Hepatocyte (in vitro differentiated cells): ENCODE measurements around the gene TRAF3. TPM values are rescaled to one million over a fixed set of nuclear protein-coding genes. Genes with fewer than 3 reads are reported as not detected.
"Not testable (repeated sequence)": the region's sequence is repeated elsewhere in the genome, so short reads cannot be mapped to it uniquely, and the experiment has no call there.

Source experiments
- DNase-seq: peaks from one replicate; pipeline ENCODE4 v3.0.0-alpha.2; 2016; ENCODE audit warnings: low spot score
- H2AFZ ChIP-seq: fragments of 200-600 bp; sonication (generic); 2 replicates; pipeline ENCODE4 v1.6.0; 2016; ENCODE audit warnings: antibody characterized with exemption, mild to moderate bottlenecking
- H3K27ac ChIP-seq: fragments of 200-600 bp; sonication (generic); 2 replicates; pipeline ENCODE4 v1.5.1; 2016; ENCODE audit warnings: mild to moderate bottlenecking
- H3K27me3 ChIP-seq: fragments of 200-600 bp; sonication (generic); 2 replicates; pipeline ENCODE4 v1.6.1; 2016
- H3K36me3 ChIP-seq: fragments of 200-600 bp; sonication (generic); replicated peaks from 2 replicates; pipeline ENCODE4 v1.5.1; 2016; ENCODE audit warnings: low read depth; ENCODE audit not compliant: insufficient read depth
- H3K4me1 ChIP-seq: fragments of 200-600 bp; sonication (generic); 2 replicates; pipeline ENCODE4 v1.5.1; 2016; ENCODE audit warnings: mild to moderate bottlenecking, moderate library complexity; ENCODE audit not compliant: insufficient read depth
- H3K4me2 ChIP-seq: fragments of 200-600 bp; sonication (generic); 2 replicates; pipeline ENCODE4 v1.6.0; 2016
- H3K4me3 ChIP-seq: fragments of 200-600 bp; sonication (generic); 2 replicates; pipeline ENCODE4 v1.5.1; 2016; ENCODE audit warnings: mild to moderate bottlenecking
- H3K79me2 ChIP-seq: fragments of 200-600 bp; sonication (generic); 2 replicates; pipeline ENCODE4 v1.6.0; 2017; ENCODE audit warnings: mild to moderate bottlenecking
- H3K9me2 ChIP-seq: fragments of 200-600 bp; sonication (generic); replicated peaks from 2 replicates; pipeline ENCODE4 v1.6.0; 2017; ENCODE audit warnings: mild to moderate bottlenecking; ENCODE audit not compliant: insufficient read depth
- H3K9me3 ChIP-seq: fragments of 200-600 bp; sonication (generic); 2 replicates; pipeline ENCODE4 v1.5.1; 2016; ENCODE audit warnings: low read depth, mild to moderate bottlenecking
- H4K20me1 ChIP-seq: fragments of 200-600 bp; sonication (generic); 2 replicates; pipeline ENCODE4 v1.6.0; 2016; ENCODE audit warnings: mild to moderate bottlenecking; ENCODE audit not compliant: insufficient read depth, poor library complexity, severe bottlenecking
- CTCF ChIP-seq: fragments of 200-600 bp; sonication (generic); IDR thresholded peaks from 2 replicates; pipeline ENCODE4 v1.5.1; 2016; ENCODE audit warnings: antibody characterized with exemption, mild to moderate bottlenecking; ENCODE audit not compliant: poor library complexity
- EZH2 ChIP-seq: fragments of 200-600 bp; sonication (generic); IDR thresholded peaks from 2 replicates; pipeline ENCODE4 v1.6.1; 2016; ENCODE audit warnings: antibody characterized with exemption, mild to moderate bottlenecking, borderline replicate concordance
- EZH2phosphoT487 ChIP-seq: fragments of 200-600 bp; sonication (generic); IDR thresholded peaks from one replicate; pipeline ENCODE4 v1.6.1; 2018; ENCODE audit warnings: antibody characterized with exemption, mild to moderate bottlenecking, low read depth, moderate library complexity; ENCODE audit not compliant: unreplicated experiment, severe bottlenecking
- WGBS: methylation state at CpG from one replicate; pipeline ENCODE4 v1.1.6; 2016; ENCODE audit warnings: low lambda C conversion rate; ENCODE audit errors: missing lambda C conversion rate; 5-methylcytosine and 5-hydroxymethylcytosine counted together
- polyA plus RNA-seq: library from polyadenylated mRNA; unstranded; fragments of >200 nt; fragmentation: Nextera tagmentation; extraction: Ambion mirVana; gene quantifications from 2 replicates; pipeline ENCODE4 v1.2.1, GENCODE V29; 2016
- total RNA-seq: library from RNA; depleted of rRNA; stranded (reverse); fragments of >200 nt; gene quantifications from 2 replicates; pipeline ENCODE4 v1.2.3, GENCODE V29; 2014

TRAF3 gene
- total and polyA plus RNA-seq, 2 experiments from 2014 or later: 8.0 to 15.8 TPM

GRCh38 chr14:102821252-102821651 is 44.0 kb downstream of the TRAF3 start:
- Histone ChIP-seq H3K9me2 (no peaks in the 10 kb centered on the region), H3K79me2 (peaks cover 76% of the 10 kb centered on the region), H3K4me1 (no peaks in the 10 kb centered on the region), H3K9me3 (no peaks in the 10 kb centered on the region), H3K27ac (no peak overlapping the region), H3K4me3 (no peak overlapping the region), H4K20me1 (no peaks in the 10 kb centered on the region), H3K27me3 (no peaks in the 10 kb centered on the region), H3K36me3 (no peaks in the 10 kb centered on the region), H2AFZ (no peak overlapping the region), H3K4me2 (no peak overlapping the region)
- 91% methylated on average over 5 of the region's 5 CpGs for WGBS
- DNase-seq: no peak
- no peak for TF ChIP-seq EZH2phosphoT487
- TF ChIP-seq CTCF: no peak
- no peak for TF ChIP-seq EZH2

- peaks cover 69% of the 10 kb centered on the region for H3K79me2 ChIP-seq
- H3K27ac ChIP-seq: no peak overlapping the region
- no peaks in the 10 kb centered on the region for H3K27me3 ChIP-seq
- H3K36me3 ChIP-seq: no peaks in the 10 kb centered on the region
- no peak overlapping the region for H3K4me2 ChIP-seq
- H3K4me3 ChIP-seq: no peak overlapping the region
- 91% methylated on average over 10 of the region's 10 CpGs for WGBS
- H3K9me2 ChIP-seq: no peaks in the 10 kb centered on the region
- DNase-seq: no peak
- no peak for TF ChIP-seq EZH2phosphoT487
- TF ChIP-seq CTCF: no peak
- H2AFZ ChIP-seq: no peak overlapping the region
- no peaks in the 10 kb centered on the region for H4K20me1 ChIP-seq
- no peaks in the 10 kb centered on the region for H3K9me3 ChIP-seq
- no peaks in the 10 kb centered on the region for H3K4me1 ChIP-seq
Measured at GRCh38 chr14:102822311-102822863, 45.1 kb downstream of the TRAF3 start.

- not testable (repeated sequence) for H2AFZ ChIP-seq, H3K4me3 ChIP-seq, H3K27ac ChIP-seq, H4K20me1 ChIP-seq, H3K9me3 ChIP-seq, H3K9me2 ChIP-seq, H3K27me3 ChIP-seq, H3K36me3 ChIP-seq, H3K4me2 ChIP-seq, H3K4me1 ChIP-seq, DNase-seq
- 94% methylated on average over 6 of the region's 6 CpGs for WGBS
- peaks cover 70% of the 10 kb centered on the region for H3K79me2 ChIP-seq
Measured at GRCh38 chr14:102822887-102823286, 45.6 kb downstream of the TRAF3 start.

GRCh38 chr14:102823546-102823945 is 46.3 kb downstream of the TRAF3 start:
- WGBS: 93% methylated on average over 5 of the region's 5 CpGs
- Histone ChIP-seq H2AFZ (no peak overlapping the region), H3K79me2 (peaks cover 64% of the 10 kb centered on the region), H3K9me2 (no peaks in the 10 kb centered on the region), H3K27me3 (no peaks in the 10 kb centered on the region), H3K36me3 (no peaks in the 10 kb centered on the region), H3K27ac (no peak overlapping the region), H3K4me2 (no peak overlapping the region), H4K20me1 (no peaks in the 10 kb centered on the region), H3K4me3 (no peak overlapping the region), H3K4me1 (peaks cover 7% of the 10 kb centered on the region), H3K9me3 (no peaks in the 10 kb centered on the region)
- no peak for DNase-seq
- no peak for TF ChIP-seq EZH2
- no peak for TF ChIP-seq CTCF
- TF ChIP-seq EZH2phosphoT487: no peak
